Measurements from ENCODE around the gene WBP2NL. TPM values are rescaled to one million over a fixed set of nuclear protein-coding genes. Genes with fewer than 3 reads are reported as not detected.

Gene WBP2NL
- polyA plus RNA-seq, 1 donor from 2014 or later = not detected

GRCh38 chr22:41996826-41997225 is 1.8 kb upstream of the WBP2NL start:
- H3K4me2 ChIP-seq (ENCODE audit: low read length) = no peak overlapping the region
- H3K4me3 ChIP-seq (ENCODE audit: low read length) = no peak overlapping the region
- H3K9ac ChIP-seq (ENCODE audit: low read length) = no peak overlapping the region
- no peaks in the 10 kb centered on the region for H3K9me3 ChIP-seq (ENCODE audit: low read length)
- H3K27ac ChIP-seq (ENCODE audit: low read length) = no peak overlapping the region
- no peak for TF ChIP-seq RAD21 (conservative IDR thresholded peaks at IDR 0.05)
- no peak for TF ChIP-seq TAF1 (IDR thresholded peaks at IDR 0.05; ENCODE audit: low read depth)
- no peak for TF ChIP-seq CTCF (IDR thresholded peaks at IDR 0.05; ENCODE audit: poor library complexity, severe bottlenecking)
- no peak for TF ChIP-seq POLR2AphosphoS5 (IDR thresholded peaks at IDR 0.05)
- TF ChIP-seq REST (IDR thresholded peaks at IDR 0.05; ENCODE audit: borderline replicate concordance) = no peak
- TF ChIP-seq MXI1 (conservative IDR thresholded peaks at IDR 0.05; ENCODE audit: poor library complexity, severe bottlenecking) = no peak
- no peak for TF ChIP-seq EP300 (conservative IDR thresholded peaks at IDR 0.05; ENCODE audit: poor library complexity, severe bottlenecking)
- TF ChIP-seq SMC3 (conservative IDR thresholded peaks at IDR 0.05; ENCODE audit: poor library complexity) = no peak
- TF ChIP-seq EZH2 (IDR thresholded peaks at IDR 0.05; ENCODE audit: borderline replicate concordance, insufficient read depth, low read length, poor library complexity, severe bottlenecking) = no peak
- peaks cover 6% of the 10 kb centered on the region for H3K36me3 ChIP-seq (ENCODE audit: insufficient read depth, low read length)
- no peaks in the 10 kb centered on the region for H3K79me2 ChIP-seq (replicated peaks; ENCODE audit: insufficient read depth, low read length)
- H2AFZ ChIP-seq (ENCODE audit: low read depth, low read length) = no peak overlapping the region
- no peaks in the 10 kb centered on the region for H3K9me2 ChIP-seq (ENCODE audit: insufficient read depth, low read length)
- H4K20me1 ChIP-seq (ENCODE audit: insufficient read depth) = no peaks in the 10 kb centered on the region
- no peaks in the 10 kb centered on the region for H3F3A ChIP-seq (ENCODE audit: insufficient read depth, low read length, poor library complexity, severe bottlenecking)
- H3K27me3 ChIP-seq (ENCODE audit: insufficient read depth, low read depth, low read length) = no peaks in the 10 kb centered on the region

- Histone ChIP-seq H2AFZ (ENCODE audit: low read depth, low read length) (no peak overlapping the region), H3K9me3 (ENCODE audit: low read length) (no peaks in the 10 kb centered on the region), H3K4me2 (ENCODE audit: low read length) (no peak overlapping the region), H3K27ac (ENCODE audit: low read length) (no peak overlapping the region), H4K20me1 (ENCODE audit: insufficient read depth) (no peaks in the 10 kb centered on the region), H3K79me2 (replicated peaks; ENCODE audit: insufficient read depth, low read length) (no peaks in the 10 kb centered on the region), H3K9ac (ENCODE audit: low read length) (no peak overlapping the region), H3K27me3 (ENCODE audit: insufficient read depth, low read depth, low read length) (no peaks in the 10 kb centered on the region), H3K36me3 (ENCODE audit: insufficient read depth, low read length) (peaks cover 2% of the 10 kb centered on the region), H3F3A (ENCODE audit: insufficient read depth, low read length, poor library complexity, severe bottlenecking) (no peaks in the 10 kb centered on the region), H3K9me2 (ENCODE audit: insufficient read depth, low read length) (no peaks in the 10 kb centered on the region), H3K4me3 (ENCODE audit: low read length) (no peak overlapping the region)
- TF ChIP-seq EP300 (conservative IDR thresholded peaks at IDR 0.05; ENCODE audit: poor library complexity, severe bottlenecking) (no peak), TAF1 (IDR thresholded peaks at IDR 0.05; ENCODE audit: low read depth) (no peak), POLR2AphosphoS5 (IDR thresholded peaks at IDR 0.05) (no peak), RAD21 (conservative IDR thresholded peaks at IDR 0.05) (no peak), CTCF (IDR thresholded peaks at IDR 0.05; ENCODE audit: poor library complexity, severe bottlenecking) (no peak), SMC3 (conservative IDR thresholded peaks at IDR 0.05; ENCODE audit: poor library complexity) (no peak), MXI1 (conservative IDR thresholded peaks at IDR 0.05; ENCODE audit: poor library complexity, severe bottlenecking) (no peak), EZH2 (IDR thresholded peaks at IDR 0.05; ENCODE audit: borderline replicate concordance, insufficient read depth, low read length, poor library complexity, severe bottlenecking) (no peak), REST (IDR thresholded peaks at IDR 0.05; ENCODE audit: borderline replicate concordance) (no peak)
Observed at GRCh38 chr22:42000466-42000865, 1.9 kb downstream of the WBP2NL start.
